HG03135 (cell line): ENCODE results near the gene FYTTD1.
"Not testable (repeated sequence)": the region's sequence is repeated elsewhere in the genome, so short reads cannot be mapped to it uniquely, and the experiment has no call there.

Experiments
- ATAC-seq: cut with Tn5 transposase; IDR thresholded peaks from one replicate; pipeline ENCODE4 v1.9.1; 2021; ENCODE audit warnings: mild to moderate bottlenecking, moderate library complexity; ENCODE audit not compliant: unreplicated experiment

Gene FYTTD1

GRCh38 chr3:197749601-197750395 lies at the start of gene FYTTD1:
TSS of gene FYTTD1 (plus strand) at chr3:197749883. CDS start at chr3:197749972, 89 bp downstream.
- peak; percentile 74 for ATAC-seq

GRCh38 chr3:197700095-197700494 lies 49.6 kb upstream of the FYTTD1 start:
- ATAC-seq: no peak

- no peak for ATAC-seq
Observed at GRCh38 chr3:197701841-197702240, 47.8 kb upstream of the FYTTD1 start.

- ATAC-seq: no peak
Observed at GRCh38 chr3:197706658-197707057, 43.0 kb upstream of the FYTTD1 start.

GRCh38 chr3:197709135-197709534 lies 40.5 kb upstream of the FYTTD1 start:
- ATAC-seq: no peak

GRCh38 chr3:197710965-197711364 lies 38.7 kb upstream of the FYTTD1 start:
- not testable (repeated sequence) for ATAC-seq

- ATAC-seq: peak; percentile 79
Observed at GRCh38 chr3:197711973-197712707, 37.5 kb upstream of the FYTTD1 start.

GRCh38 chr3:197713477-197713822 lies 36.2 kb upstream of the FYTTD1 start:
- no peak for ATAC-seq

GRCh38 chr3:197714251-197714650 lies 35.4 kb upstream of the FYTTD1 start:
- no peak for ATAC-seq

GRCh38 chr3:197718891-197719290 lies 30.8 kb upstream of the FYTTD1 start:
- no peak for ATAC-seq

GRCh38 chr3:197720694-197721093 lies 29.0 kb upstream of the FYTTD1 start:
- ATAC-seq: no peak

- no peak for ATAC-seq
Observed at GRCh38 chr3:197722734-197723133, 26.9 kb upstream of the FYTTD1 start.

- ATAC-seq: not testable (repeated sequence)
Observed at GRCh38 chr3:197727878-197728277, 21.8 kb upstream of the FYTTD1 start.

- no peak for ATAC-seq
Observed at GRCh38 chr3:197728487-197728886, 21.2 kb upstream of the FYTTD1 start.

GRCh38 chr3:197730200-197730599 lies 19.5 kb upstream of the FYTTD1 start:
- ATAC-seq: no peak

GRCh38 chr3:197730770-197731169 lies 18.9 kb upstream of the FYTTD1 start:
- ATAC-seq: not testable (repeated sequence)

- not testable (repeated sequence) for ATAC-seq
Observed at GRCh38 chr3:197731483-197731882, 18.2 kb upstream of the FYTTD1 start.

- no peak for ATAC-seq
Observed at GRCh38 chr3:197733042-197733441, 16.6 kb upstream of the FYTTD1 start.

GRCh38 chr3:197734667-197735318 lies 14.9 kb upstream of the FYTTD1 start:
- peak; percentile 45 for ATAC-seq

- no peak for ATAC-seq
Observed at GRCh38 chr3:197736010-197736490, 13.6 kb upstream of the FYTTD1 start.

GRCh38 chr3:197736491-197737318 lies 13.0 kb upstream of the FYTTD1 start, which contains the start of gene RUBCN:
TSS of gene RUBCN (minus strand) at chr3:197736904. CDS start at chr3:197736719, 185 bp downstream.
- ATAC-seq: peak; percentile 83
